GM12878 (cell line): ENCODE measurements around the gene MXD4. TPM values are rescaled to one million over a fixed set of nuclear protein-coding genes. Genes with fewer than 3 reads are reported as not detected.
A peak's percentile ranks its signal among the peaks of the same experiment; 100 is the strongest.

Experiments used
- ATAC-seq: fragments of 200-7000 bp; cut with Tn5 transposase; 3 replicates; pipeline ENCODE4 v1.9.1; 2020; ENCODE audit warnings: mild to moderate bottlenecking, moderate library complexity
- BruUV-seq: library from RNA; stranded (reverse); fragments of 400-500 nt; replicated peaks from 2 replicates; lab custom pipeline; 2021; lab: Mats Ljungman, UMichigan
- CTCF ChIA-PET: fragments of 300-600 bp; sonication (Branson Sonifier 250); formaldehyde crosslinking; extraction: SDS; loops from one replicate; lab custom pipeline; 2021; ENCODE audit warnings: inconsistent platforms; lab: Yijun Ruan, JAX
- POLR2A ChIA-PET: fragments of 350-600 bp; formaldehyde crosslinking; extraction: SDS; loops from one replicate; lab custom pipeline; 2021; ENCODE audit warnings: inconsistent platforms; lab: Charles Lee
- RAD21 ChIA-PET: fragments of 300-600 bp; sonication (Branson Sonifier 250); formaldehyde crosslinking; loops from one replicate; lab custom pipeline; 2023; ENCODE audit warnings: antibody characterized with exemption; ENCODE audit not compliant: unreplicated experiment; lab: Charles Lee
- SMC1A ChIA-PET: fragments of 300-600 bp; sonication (Branson Sonifier 250); formaldehyde crosslinking; loops from one replicate; lab custom pipeline; 2023; ENCODE audit not compliant: unreplicated experiment, uncharacterized antibody; lab: Charles Lee
- DNase-seq: peaks from one replicate; pipeline ENCODE4 v3.0.0-alpha.2; 2011; ENCODE audit warnings: low read depth, low spot score
- FAIRE-seq: peaks from 3 replicates; lab custom pipeline; 2011; peaks lifted over from hg19 to GRCh38; lab: Jason Lieb, UNC
- H2AFZ ChIP-seq: 2 replicates; pipeline ENCODE4 v1.6.0; 2011; ENCODE audit warnings: low read depth, low read length, control low read depth; ENCODE audit not compliant: control insufficient read depth
- H3K27ac ChIP-seq: 2 replicates; pipeline ENCODE4 v1.5.1; 2011; ENCODE audit warnings: control low read depth; ENCODE audit not compliant: control insufficient read depth, insufficient read depth
- H3K27me3 ChIP-seq, 2 experiments: replicated peaks in 1 of 2; 2 replicates each; pipeline versions ENCODE4 v1.6.0 to v1.6.1; 2011; ENCODE audit warnings: low read length in 1 of 2; ENCODE audit not compliant: control insufficient read depth in 2 of 2, insufficient read depth in 2 of 2
- H3K36me3 ChIP-seq, 2 experiments: 2 replicates each; pipeline ENCODE4 v1.5.1; 2011; ENCODE audit warnings: low read length in 1 of 2; ENCODE audit not compliant: control insufficient read depth in 2 of 2, insufficient read depth in 2 of 2
- H3K4me1 ChIP-seq: 2 replicates; pipeline ENCODE4 v1.6.1; 2011; ENCODE audit warnings: mild to moderate bottlenecking, low read length, moderate library complexity, mixed read lengths; ENCODE audit not compliant: control insufficient read depth, insufficient read depth
- H3K4me2 ChIP-seq: 2 replicates; pipeline ENCODE4 v1.6.0; 2011; ENCODE audit warnings: control low read depth; ENCODE audit not compliant: control insufficient read depth, insufficient read depth
- H3K4me3 ChIP-seq: fragments of 200-600 bp; sonication (generic); 2 replicates; pipeline ENCODE4 v1.5.1; 2016
- H3K79me2 ChIP-seq: 2 replicates; pipeline ENCODE4 v1.6.0; 2011; ENCODE audit warnings: low read length; ENCODE audit not compliant: control insufficient read depth, insufficient read depth
- H3K9ac ChIP-seq: 2 replicates; pipeline ENCODE4 v1.8.0; 2011; ENCODE audit warnings: low read length, control low read depth, mixed read lengths; ENCODE audit not compliant: control insufficient read depth, insufficient read depth
- H3K9me3 ChIP-seq: replicated peaks from 3 replicates; pipeline ENCODE4 v1.5.1; 2011; ENCODE audit warnings: mild to moderate bottlenecking, low read length; ENCODE audit not compliant: control insufficient read depth, insufficient read depth
- H4K20me1 ChIP-seq: 2 replicates; pipeline ENCODE4 v1.6.0; 2011; ENCODE audit not compliant: control insufficient read depth, insufficient read depth
- MYC ChIP-seq: IDR thresholded peaks from 2 replicates; pipeline ENCODE4 v1.6.1; 2011; ENCODE audit warnings: mild to moderate bottlenecking, low read length, moderate library complexity, inconsistent platforms; ENCODE audit not compliant: insufficient read depth, insufficient replicate concordance, insufficient read length, severe bottlenecking
- POLR2A ChIP-seq: IDR thresholded peaks from 2 replicates; pipeline ENCODE4 v1.6.1; 2011; ENCODE audit warnings: low read depth, mild to moderate bottlenecking, low read length
- POLR2AphosphoS5 ChIP-seq: IDR thresholded peaks from 2 replicates; pipeline ENCODE4 v1.6.1; 2011; ENCODE audit warnings: mild to moderate bottlenecking, low read length, inconsistent platforms
- SMC3 ChIP-seq: IDR thresholded peaks from 2 replicates; pipeline ENCODE4 v1.6.1; 2011; ENCODE audit warnings: low read length, improper control_type of control experiment, borderline replicate concordance
- WGBS: methylation state at CpG from one replicate; pipeline ENCODE4 v1.1.6; 2016; ENCODE audit warnings: low lambda C conversion rate; ENCODE audit not compliant: insufficient replicate concordance, insufficient coverage; ENCODE audit errors: missing lambda C conversion rate; 5-methylcytosine and 5-hydroxymethylcytosine counted together
- in situ Hi-C: fragments of 300-500 bp; cut with MboI; formaldehyde crosslinking; loops from 9 replicates; pipeline ENCODE4 v1.14.3; 2018; ENCODE audit warnings: mixed read lengths
- intact Hi-C: fragments of 100-400 bp; cut with micrococcal nuclease; formaldehyde crosslinking; loops from one replicate; pipeline ENCODE4 v1.14.2; 2022; ENCODE audit not compliant: unreplicated experiment
- polyA plus RNA-seq, 11 experiments: library from polyadenylated mRNA; depleted of rRNA in 4 of 11; unstranded in 6 of 11; stranded (reverse) in 5 of 11; fragments of >200 nt; fragmentation: Nextera tagmentation in 4 of 11; fragmentation: Illumina TruSeq in 1 of 11; extraction: Ambion mirVana in 4 of 11; extraction: Trizol in 1 of 11; gene quantifications; 1 replicate in 1 of 11; 2 replicates in 10 of 11; pipeline versions ENCODE4 v1.2.1 to v1.2.3, GENCODE V29; 2011 to 2016; ENCODE audit warnings: inconsistent platforms in 2 of 11, missing spikeins in 2 of 11, low read depth in 1 of 11
- total RNA-seq, 4 experiments: library from RNA; depleted of rRNA in 3 of 4; stranded (reverse); fragments of >200 nt in 3 of 4; fragmentation: Illumina TruSeq in 1 of 4; extraction: Trizol in 1 of 4; gene quantifications; 2 replicates each; pipeline versions ENCODE4 v1.2.1 to v1.2.3, GENCODE V29; 2013 to 2021
- TF ChIP-seq, protein P1 (sequence below): fragments of 450-650 bp; IDR thresholded peaks from 2 replicates; pipeline ENCODE4 v1.6.1; 2016; ENCODE audit warnings: mild to moderate bottlenecking, moderate library complexity, borderline replicate concordance

MXD4 gene
- total and polyA plus RNA-seq, 10 of the 15 experiments (the other 5 are each of a cell fraction or from before 2014, with no cell fraction given), result 0.21 to 25.6 (median 5.2) TPM

DNA sequence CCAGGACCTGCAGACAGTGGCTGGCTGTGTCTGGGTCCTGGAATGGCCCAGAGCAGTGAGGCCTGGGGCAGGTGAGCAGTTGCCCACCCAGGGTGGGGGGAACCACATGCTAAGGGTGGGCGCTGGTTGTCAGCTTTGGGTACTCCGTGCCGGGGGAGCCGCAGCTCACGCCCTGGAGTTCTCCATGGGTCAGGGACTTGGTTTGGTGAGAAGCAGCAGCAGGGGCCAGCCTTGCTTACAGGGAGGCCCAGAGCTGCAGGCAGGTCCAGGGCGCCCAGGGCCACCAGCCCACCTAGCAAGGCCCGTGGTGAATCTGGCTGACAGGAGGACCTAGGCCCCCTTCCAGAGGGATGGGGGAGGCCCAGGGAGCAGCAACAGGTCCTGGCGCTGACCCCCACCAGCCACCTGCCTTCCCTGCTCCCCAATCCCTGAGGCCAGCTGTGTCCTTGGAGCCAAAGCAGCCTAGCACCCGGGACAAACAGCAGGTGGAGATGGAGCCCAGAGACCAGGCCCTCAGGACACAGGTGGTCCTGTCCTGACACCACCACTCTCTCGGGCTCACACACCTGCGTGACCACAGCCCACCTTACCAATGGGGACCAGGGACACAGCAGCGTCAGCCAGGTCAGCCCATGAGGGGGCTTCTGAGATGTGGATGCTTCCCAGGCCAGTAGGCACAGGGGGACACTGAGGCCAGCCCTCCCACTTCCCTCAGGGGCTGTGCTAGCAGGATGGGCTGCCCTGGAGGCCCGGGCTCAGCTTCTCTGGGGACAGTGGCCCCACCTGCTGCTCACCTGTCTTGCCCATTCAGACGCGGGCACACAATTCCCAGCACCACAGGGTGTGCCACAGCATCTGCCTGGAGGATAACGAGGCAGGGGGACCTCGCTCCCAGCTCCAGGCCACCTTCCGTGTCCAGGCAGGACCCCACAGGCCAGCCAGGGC is 3.5 kb downstream of the MXD4 start:
- H4K20me1 ChIP-seq, result no peaks in the 10 kb centered on the region; the same call in 1 of the 2 replicates
- H3K79me2 ChIP-seq, result peaks cover 10% of the 10 kb centered on the region
- no TSS peak for BruUV-seq
- in situ Hi-C loops (no loop called here), intact Hi-C loops (no loop called here)
- no peaks in the 10 kb centered on the region for H3K27me3 ChIP-seq
- H3K4me2 ChIP-seq, result no peak overlapping the region
- WGBS, result 73% methylated on average over 17 of the region's 18 CpGs
- RAD21 ChIA-PET, result interaction anchor here (0.8 to 1.1 kb wide), 2 partner anchors 17 to 38 kb away, joined by 3 read pairs; no protein-coding TSS in a partner anchor
- no peak overlapping the region for H3K4me3 ChIP-seq
- no peak for DNase-seq
- no peak overlapping the region for H3K9ac ChIP-seq
- no peak overlapping the region for H3K27ac ChIP-seq
- H3K9me3 ChIP-seq, result no peaks in the 10 kb centered on the region
- CTCF ChIA-PET, result interaction anchor here (1.1 kb wide), 1 partner anchor 18 kb away, joined by 4 read pairs; no protein-coding TSS in a partner anchor
- no peak for ATAC-seq
- SMC1A ChIA-PET, result interaction anchor here (1.7 kb wide), 1 partner anchor 19 kb away, joined by 6 read pairs; no protein-coding TSS in a partner anchor
- TF ChIP-seq POLR2AphosphoS5 (peak; percentile 27; the same call in 1 of the 2 replicates), MYC (no peak), SMC3 (no peak), POLR2A (peak; percentile 40; the same call in 1 of the 2 replicates)
- TF ChIP-seq, protein P1, sequence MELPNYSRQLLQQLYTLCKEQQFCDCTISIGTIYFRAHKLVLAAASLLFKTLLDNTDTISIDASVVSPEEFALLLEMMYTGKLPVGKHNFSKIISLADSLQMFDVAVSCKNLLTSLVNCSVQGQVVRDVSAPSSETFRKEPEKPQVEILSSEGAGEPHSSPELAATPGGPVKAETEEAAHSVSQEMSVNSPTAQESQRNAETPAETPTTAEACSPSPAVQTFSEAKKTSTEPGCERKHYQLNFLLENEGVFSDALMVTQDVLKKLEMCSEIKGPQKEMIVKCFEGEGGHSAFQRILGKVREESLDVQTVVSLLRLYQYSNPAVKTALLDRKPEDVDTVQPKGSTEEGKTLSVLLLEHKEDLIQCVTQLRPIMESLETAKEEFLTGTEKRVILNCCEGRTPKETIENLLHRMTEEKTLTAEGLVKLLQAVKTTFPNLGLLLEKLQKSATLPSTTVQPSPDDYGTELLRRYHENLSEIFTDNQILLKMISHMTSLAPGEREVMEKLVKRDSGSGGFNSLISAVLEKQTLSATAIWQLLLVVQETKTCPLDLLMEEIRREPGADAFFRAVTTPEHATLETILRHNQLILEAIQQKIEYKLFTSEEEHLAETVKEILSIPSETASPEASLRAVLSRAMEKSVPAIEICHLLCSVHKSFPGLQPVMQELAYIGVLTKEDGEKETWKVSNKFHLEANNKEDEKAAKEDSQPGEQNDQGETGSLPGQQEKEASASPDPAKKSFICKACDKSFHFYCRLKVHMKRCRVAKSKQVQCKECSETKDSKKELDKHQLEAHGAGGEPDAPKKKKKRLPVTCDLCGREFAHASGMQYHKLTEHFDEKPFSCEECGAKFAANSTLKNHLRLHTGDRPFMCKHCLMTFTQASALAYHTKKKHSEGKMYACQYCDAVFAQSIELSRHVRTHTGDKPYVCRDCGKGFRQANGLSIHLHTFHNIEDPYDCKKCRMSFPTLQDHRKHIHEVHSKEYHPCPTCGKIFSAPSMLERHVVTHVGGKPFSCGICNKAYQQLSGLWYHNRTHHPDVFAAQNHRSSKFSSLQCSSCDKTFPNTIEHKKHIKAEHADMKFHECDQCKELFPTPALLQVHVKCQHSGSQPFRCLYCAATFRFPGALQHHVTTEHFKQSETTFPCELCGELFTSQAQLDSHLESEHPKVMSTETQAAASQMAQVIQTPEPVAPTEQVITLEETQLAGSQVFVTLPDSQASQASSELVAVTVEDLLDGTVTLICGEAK, result no peak
- no peak overlapping the region for H2AFZ ChIP-seq
- peaks cover 0 to 4% of the 10 kb centered on the region in 2 experiments; a peak in 2 of 4 replicates for H3K36me3 ChIP-seq
- POLR2A ChIA-PET, result interaction anchor here (0.5 to 1.3 kb wide), 2 partner anchors 16 to 181 kb away, joined by 3 to 9 read pairs; partner anchors contain the start of genes HAUS3 and POLN
- H3K4me1 ChIP-seq, result no peaks in the 10 kb centered on the region; the same call in 1 of the 2 replicates
- FAIRE-seq, result no peak
